ENCODE measurements around the gene HECW1.

- TF ChIP-seq CTCF (IDR thresholded peaks at IDR 0.05) (no peak), POLR2A (IDR thresholded peaks at IDR 0.05) (no peak)
Observed at GRCh38 chr7:43585562-43585961, 473.1 kb downstream of the HECW1 start.
